ENCODE measurements around the gene AGRN.

DNA sequence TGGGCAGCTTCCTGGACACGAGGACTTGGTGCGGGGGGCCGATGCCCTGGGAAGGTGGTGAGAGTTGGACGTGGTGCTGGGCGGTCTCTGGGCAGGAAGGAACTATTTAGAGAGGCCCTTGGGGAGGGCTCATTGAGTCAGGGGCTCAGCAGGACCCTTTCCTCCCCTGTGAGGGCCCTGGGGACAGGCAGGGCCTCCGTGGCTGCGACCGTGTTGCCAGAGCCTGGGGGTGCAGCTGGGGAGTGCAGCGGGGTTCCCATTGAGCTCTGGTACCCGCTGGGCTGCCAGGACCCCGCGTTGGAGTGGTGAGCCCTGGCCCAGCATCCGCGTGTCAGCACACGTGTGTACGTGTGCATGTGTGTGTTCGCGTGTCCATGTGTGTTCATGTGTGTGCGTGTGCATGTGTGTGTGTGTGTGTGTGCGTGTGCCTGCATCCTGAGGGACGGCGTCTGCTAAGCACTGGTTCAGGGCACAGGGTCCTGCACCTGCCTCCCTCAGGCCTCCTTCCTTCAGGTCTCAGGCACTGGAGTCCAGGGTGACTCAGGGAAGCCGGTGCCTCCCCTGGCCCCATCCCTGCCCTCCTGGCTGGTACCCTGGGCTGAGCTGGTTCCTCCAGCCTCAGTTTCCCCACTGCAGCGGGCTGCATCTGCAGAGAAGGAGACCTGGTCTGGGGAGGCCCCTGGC is 43.5 kb downstream of the AGRN start:
- TF ChIP-seq SP1 (IDR thresholded peaks at IDR 0.05), result no peak
- TF ChIP-seq FOXM1 (IDR thresholded peaks at IDR 0.05; ENCODE audit: borderline replicate concordance), result no peak
- TF ChIP-seq ARNT (IDR thresholded peaks at IDR 0.05), result no peak
- TF ChIP-seq CTBP1 (IDR thresholded peaks at IDR 0.05; ENCODE audit: borderline replicate concordance), result no peak
- no peak for TF ChIP-seq ELF4 (IDR thresholded peaks at IDR 0.05)
- no peak for TF ChIP-seq BHLHE40 (IDR thresholded peaks at IDR 0.05; ENCODE audit: borderline replicate concordance)
- TF ChIP-seq FOXK2 (IDR thresholded peaks at IDR 0.05), result no peak
- no peak for TF ChIP-seq ZNF384 (IDR thresholded peaks at IDR 0.05)
- no peak for TF ChIP-seq FOXA1 (IDR thresholded peaks at IDR 0.05)
- TF ChIP-seq TARDBP (IDR thresholded peaks at IDR 0.05), result no peak
- no peak for TF ChIP-seq SUZ12 (IDR thresholded peaks at IDR 0.05)
- TF ChIP-seq, protein P1, sequence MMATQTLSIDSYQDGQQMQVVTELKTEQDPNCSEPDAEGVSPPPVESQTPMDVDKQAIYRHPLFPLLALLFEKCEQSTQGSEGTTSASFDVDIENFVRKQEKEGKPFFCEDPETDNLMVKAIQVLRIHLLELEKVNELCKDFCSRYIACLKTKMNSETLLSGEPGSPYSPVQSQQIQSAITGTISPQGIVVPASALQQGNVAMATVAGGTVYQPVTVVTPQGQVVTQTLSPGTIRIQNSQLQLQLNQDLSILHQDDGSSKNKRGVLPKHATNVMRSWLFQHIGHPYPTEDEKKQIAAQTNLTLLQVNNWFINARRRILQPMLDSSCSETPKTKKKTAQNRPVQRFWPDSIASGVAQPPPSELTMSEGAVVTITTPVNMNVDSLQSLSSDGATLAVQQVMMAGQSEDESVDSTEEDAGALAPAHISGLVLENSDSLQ (IDR thresholded peaks at IDR 0.05), result no peak
